Spleen (tissue), 11 donors: Measurements from ENCODE around the gene FMN2. TPM values are rescaled to one million over a fixed set of nuclear protein-coding genes. Genes with fewer than 3 reads are reported as not detected.
A peak's percentile ranks its signal among the peaks of the same experiment; 100 is the strongest.

Source experiments
- DNase-seq: peaks from one replicate; pipeline ENCODE4 v3.0.0-alpha.2; 2020
- H3K27ac ChIP-seq, 8 donors: fragments of 200-600 bp; sonication (generic) in 7 of 8; 1 replicate in 4 of 8; 2 replicates in 4 of 8; pipeline versions ENCODE4 v1.5.0 to v1.8.0; 2016 to 2021; ENCODE audit warnings: inconsistent platforms in 4 of 8, mild to moderate bottlenecking in 4 of 8, moderate library complexity in 1 of 8
- H3K27me3 ChIP-seq, 7 donors: fragments of 200-600 bp; sonication (generic) in 6 of 7; replicated peaks in 1 of 7; 1 replicate in 4 of 7; 2 replicates in 3 of 7; pipeline versions ENCODE4 v1.5.0 to v1.8.0; 2016 to 2021; ENCODE audit warnings: inconsistent platforms in 3 of 7, mild to moderate bottlenecking in 1 of 7
- H3K36me3 ChIP-seq, 6 donors: fragments of 200-600 bp; sonication (generic) in 5 of 6; 1 replicate in 4 of 6; 2 replicates in 2 of 6; pipeline versions ENCODE4 v1.5.0 to v1.8.0; 2016 to 2021; ENCODE audit warnings: inconsistent platforms in 2 of 6
- H3K4me1 ChIP-seq, 6 donors: fragments of 200-600 bp; sonication (generic) in 5 of 6; 1 replicate in 3 of 6; 2 replicates in 3 of 6; pipeline versions ENCODE4 v1.5.0 to v1.8.0; 2016 to 2021; ENCODE audit warnings: inconsistent platforms in 3 of 6
- H3K4me3 ChIP-seq, 8 donors: fragments of 200-600 bp; sonication (generic) in 7 of 8; 1 replicate in 4 of 8; 2 replicates in 4 of 8; pipeline versions ENCODE4 v1.5.0 to v1.8.0; 2016 to 2021; ENCODE audit warnings: inconsistent platforms in 4 of 8, mild to moderate bottlenecking in 4 of 8, moderate library complexity in 2 of 8
- H3K9me3 ChIP-seq, 8 donors: fragments of 200-600 bp; sonication (generic) in 7 of 8; 1 replicate in 4 of 8; 2 replicates in 4 of 8; pipeline versions ENCODE4 v1.5.0 to v1.8.0; 2016 to 2021; ENCODE audit warnings: inconsistent platforms in 4 of 8
- POLR2A ChIP-seq, 3 donors: fragments of 450-650 bp; IDR thresholded peaks; one replicate each; pipeline ENCODE4 v1.5.1; 2017; ENCODE audit warnings: antibody characterized with exemption in 3 of 3, mild to moderate bottlenecking in 1 of 3
- POLR2AphosphoS5 ChIP-seq, 3 donors: sonication (generic); formaldehyde crosslinking; IDR thresholded peaks; one replicate each; pipeline ENCODE4 v1.5.1; 2017; ENCODE audit warnings: antibody characterized with exemption in 3 of 3
- WGBS, 5 donors: extraction: QIAGEN DNeasy Blood & Tissue Kit in 3 of 5; methylation state at CpG; one replicate each; pipeline versions ENCODE4 v1.1.5 to v1.1.7; 2013 to 2018; 5-methylcytosine and 5-hydroxymethylcytosine counted together
- intact Hi-C: fragments of 100-400 bp; cut with DNase I; formaldehyde crosslinking; loops from one replicate; pipeline ENCODE4 v1.15.0; 2023; ENCODE audit warnings: low total_unique reads
- polyA plus RNA-seq, 3 donors: library from polyadenylated mRNA; stranded (reverse); fragments of 200-250 nt; gene quantifications; one replicate each; pipeline ENCODE4 v1.2.1, GENCODE V29; 2013
- total RNA-seq, 7 donors: library from RNA; depleted of rRNA in 3 of 7; stranded (reverse); fragments of >200 nt in 3 of 7; fragmentation: NEBNext Ultra II Directional in 4 of 7; extraction: Animal tissue kit (Norgen Biotek cat#: 25700) in 4 of 7; gene quantifications; one replicate each; pipeline versions ENCODE4 v1.1.0 to v1.2.1, GENCODE V29; 2016 to 2021
- TF ChIP-seq, protein P1 (sequence below), 11 experiments: fragments of 200-600 bp in 7 of 11; fragments of 450-650 bp in 4 of 11; sonication (generic) in 4 of 11; IDR thresholded peaks in 8 of 11; conservative IDR thresholded peaks in 3 of 11; 1 replicate in 7 of 11; 2 replicates in 4 of 11; pipeline versions ENCODE4 v1.4.0 to v1.8.0; 2016 to 2021; ENCODE audit warnings: antibody characterized with exemption in 11 of 11, inconsistent platforms in 4 of 11, mild to moderate bottlenecking in 1 of 11
- donor health status: healthy with polysubstance abuse.
- donor health status: DM: no; HTN: no; CAD: no; lungs with moderate emphysema.
- donor health status: DM: no; HTN: no; CAD: no.
- donor health status: Bipolar disorder and iron deficiency.
- donor health status: healthy.
- donor health status: DM: no; HTN: no; CAD: no.
- donor health status: DM: yes; HTN: yes; CAD: no.

The FMN2 gene
- total and polyA plus RNA-seq, 10 donors, result 0.04 to 0.24 (median 0.12) TPM; not detected in 6

DNA sequence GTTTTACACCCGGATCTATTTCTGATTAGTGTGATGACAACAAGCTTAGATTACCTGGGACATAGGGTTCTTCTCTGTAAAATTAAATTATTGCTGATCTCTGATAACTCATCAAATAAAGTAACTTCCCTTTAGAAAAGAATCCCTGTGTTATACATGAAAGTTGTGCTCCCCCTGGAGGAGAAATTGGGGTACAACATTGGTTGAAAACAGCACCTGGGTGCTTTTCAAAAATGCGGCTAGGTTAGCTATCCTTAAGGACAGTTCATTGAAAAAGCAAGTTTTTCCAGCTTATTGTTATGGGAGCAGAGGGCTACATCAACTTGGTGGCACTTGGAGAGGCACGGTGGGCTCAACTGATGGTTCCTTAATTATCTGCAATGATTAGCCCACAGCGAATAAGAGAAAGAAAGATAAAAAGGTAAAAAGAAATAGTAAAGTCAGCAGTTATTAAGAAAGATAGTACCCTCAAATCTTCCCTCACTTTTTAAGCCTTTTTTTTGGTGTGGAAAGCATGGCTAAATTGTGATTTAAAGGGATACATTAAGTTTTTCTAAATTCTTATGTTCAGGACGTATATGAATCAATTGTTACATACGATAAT, 97.8 kb downstream of the FMN2 start:
- Histone ChIP-seq H3K27ac (no peak overlapping the region), H3K36me3 (no peaks in the 10 kb centered on the region), H3K27me3 (peaks cover 0 to 27% (median 0%) of the 10 kb centered on the region in 7 donors), H3K4me1 (no peaks in the 10 kb centered on the region), H3K4me3 (no peak overlapping the region), H3K9me3 (no peaks in the 10 kb centered on the region)
- DNase-seq, result no peak
- intact Hi-C loops, result no loop called here
- TF ChIP-seq POLR2AphosphoS5 (IDR thresholded peaks at IDR 0.05), result no peak
- TF ChIP-seq, protein P1, sequence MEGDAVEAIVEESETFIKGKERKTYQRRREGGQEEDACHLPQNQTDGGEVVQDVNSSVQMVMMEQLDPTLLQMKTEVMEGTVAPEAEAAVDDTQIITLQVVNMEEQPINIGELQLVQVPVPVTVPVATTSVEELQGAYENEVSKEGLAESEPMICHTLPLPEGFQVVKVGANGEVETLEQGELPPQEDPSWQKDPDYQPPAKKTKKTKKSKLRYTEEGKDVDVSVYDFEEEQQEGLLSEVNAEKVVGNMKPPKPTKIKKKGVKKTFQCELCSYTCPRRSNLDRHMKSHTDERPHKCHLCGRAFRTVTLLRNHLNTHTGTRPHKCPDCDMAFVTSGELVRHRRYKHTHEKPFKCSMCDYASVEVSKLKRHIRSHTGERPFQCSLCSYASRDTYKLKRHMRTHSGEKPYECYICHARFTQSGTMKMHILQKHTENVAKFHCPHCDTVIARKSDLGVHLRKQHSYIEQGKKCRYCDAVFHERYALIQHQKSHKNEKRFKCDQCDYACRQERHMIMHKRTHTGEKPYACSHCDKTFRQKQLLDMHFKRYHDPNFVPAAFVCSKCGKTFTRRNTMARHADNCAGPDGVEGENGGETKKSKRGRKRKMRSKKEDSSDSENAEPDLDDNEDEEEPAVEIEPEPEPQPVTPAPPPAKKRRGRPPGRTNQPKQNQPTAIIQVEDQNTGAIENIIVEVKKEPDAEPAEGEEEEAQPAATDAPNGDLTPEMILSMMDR (IDR thresholded peaks at IDR 0.05 in 8 of 11, conservative IDR thresholded peaks at IDR 0.05 in 3 of 11), result peak in 8 of 11 experiments; percentile 21 to 71 (median 66)
- no peak for TF ChIP-seq POLR2A (IDR thresholded peaks at IDR 0.05)
- 29 to 37% (median 33%) methylated on average over 6 of the region's 6 CpGs for WGBS, 5 donors

DNA sequence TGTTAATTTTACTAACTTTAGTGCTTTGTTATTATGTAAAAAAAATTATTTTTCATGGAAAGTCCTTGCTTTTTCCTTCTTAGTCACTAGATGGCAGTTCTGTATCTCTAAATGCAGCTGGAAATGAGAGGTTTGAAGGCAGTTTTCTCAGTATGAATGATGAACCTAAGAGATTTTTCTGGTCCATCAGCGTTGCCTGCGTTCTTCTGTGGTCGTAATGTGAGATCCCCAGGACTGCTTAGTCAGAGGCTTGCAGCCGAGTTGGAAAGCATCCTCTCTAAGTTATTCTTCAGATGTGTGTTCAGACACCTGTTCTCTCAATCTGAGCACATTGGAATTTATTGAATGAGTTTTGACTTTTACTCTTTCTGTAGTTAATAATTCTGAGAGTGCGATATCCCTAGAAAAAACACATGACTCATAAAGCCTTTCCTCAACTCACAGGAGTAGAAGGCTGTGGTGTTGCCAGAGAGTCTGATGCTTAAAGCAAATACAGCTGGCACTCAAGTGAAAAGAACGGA, 99.3 kb downstream of the FMN2 start:
- DNase-seq, result no peak
- 27 to 43% (median 34%) methylated on average over 6 of the region's 6 CpGs for WGBS, 5 donors
- H3K36me3 ChIP-seq, result no peaks in the 10 kb centered on the region
- peaks cover 0 to 15% (median 0%) of the 10 kb centered on the region in 7 donors for H3K27me3 ChIP-seq
- no peaks in the 10 kb centered on the region for H3K4me1 ChIP-seq
- intact Hi-C loops, result no loop called here
- TF ChIP-seq POLR2A (IDR thresholded peaks at IDR 0.05) (no peak), POLR2AphosphoS5 (IDR thresholded peaks at IDR 0.05) (no peak)
- TF ChIP-seq, protein P1 (IDR thresholded peaks at IDR 0.05 in 8 of 11, conservative IDR thresholded peaks at IDR 0.05 in 3 of 11), result peak in 1 of 11 experiments; percentile 18
- no peak overlapping the region for H3K27ac ChIP-seq
- H3K4me3 ChIP-seq, result no peak overlapping the region
- no peaks in the 10 kb centered on the region for H3K9me3 ChIP-seq

DNA sequence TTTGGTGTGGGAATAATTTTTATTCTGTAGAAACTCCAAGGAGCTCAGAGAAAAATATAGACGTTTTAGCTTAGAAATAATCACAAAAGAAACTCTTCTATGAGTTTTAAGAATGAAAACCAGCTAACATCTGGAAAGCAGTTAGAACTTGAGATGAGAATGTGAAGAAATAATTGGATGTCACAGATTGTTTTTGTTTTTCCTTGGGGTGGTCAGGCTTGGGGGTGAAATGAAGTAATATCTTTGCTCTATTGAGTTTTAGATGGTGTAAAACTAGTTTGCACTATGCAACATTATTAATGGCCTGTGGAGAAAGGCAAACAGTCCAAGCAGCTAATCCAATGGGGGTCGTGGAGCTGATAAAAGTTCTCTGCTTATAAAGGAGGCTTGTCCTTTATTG, 101.2 kb downstream of the FMN2 start:
- intact Hi-C loops, result no loop called here
- Histone ChIP-seq H3K36me3 (no peaks in the 10 kb centered on the region), H3K4me3 (no peak overlapping the region), H3K27me3 (peaks cover 0 to 3% (median 0%) of the 10 kb centered on the region in 7 donors), H3K4me1 (no peaks in the 10 kb centered on the region), H3K27ac (no peak overlapping the region), H3K9me3 (no peaks in the 10 kb centered on the region)
- WGBS, 5 donors, result 56 to 67% (median 60%) methylated on average over 2 of the region's 2 CpGs
- no peak for TF ChIP-seq POLR2AphosphoS5 (IDR thresholded peaks at IDR 0.05)
- TF ChIP-seq, protein P1 (IDR thresholded peaks at IDR 0.05 in 8 of 11, conservative IDR thresholded peaks at IDR 0.05 in 3 of 11), result no peak
- no peak for TF ChIP-seq POLR2A (IDR thresholded peaks at IDR 0.05)
- DNase-seq, result no peak

DNA sequence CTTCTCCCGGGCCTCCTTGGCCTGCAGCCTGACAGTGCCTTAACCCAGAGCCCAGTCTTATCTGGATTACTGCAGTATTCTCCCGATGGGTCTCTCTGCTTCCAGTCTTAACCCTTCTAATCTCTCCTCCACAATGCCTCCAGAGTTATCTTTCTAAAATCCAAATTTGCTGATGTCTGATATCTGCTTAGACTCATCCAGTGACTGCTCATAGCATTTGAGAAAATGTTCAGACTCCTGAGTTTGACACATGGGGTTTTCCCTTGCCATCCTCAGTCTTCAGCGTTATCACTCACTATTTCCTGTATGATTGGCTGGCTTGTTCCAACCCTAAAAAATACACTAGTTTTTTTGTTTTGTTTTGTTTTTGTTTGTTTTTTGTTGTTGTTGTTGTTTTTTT, 102.0 kb downstream of the FMN2 start:
- TF ChIP-seq POLR2AphosphoS5 (IDR thresholded peaks at IDR 0.05), result no peak
- TF ChIP-seq, protein P1 (IDR thresholded peaks at IDR 0.05 in 8 of 11, conservative IDR thresholded peaks at IDR 0.05 in 3 of 11), result no peak
- H3K9me3 ChIP-seq, result no peaks in the 10 kb centered on the region
- H3K4me1 ChIP-seq, result no peaks in the 10 kb centered on the region
- intact Hi-C loops, result no loop called here
- H3K27me3 ChIP-seq, result no peaks in the 10 kb centered on the region
- no peak for DNase-seq
- H3K36me3 ChIP-seq, result no peaks in the 10 kb centered on the region
- no peak overlapping the region for H3K4me3 ChIP-seq
- WGBS, 5 donors, result 50 to 79% (median 65%) methylated on average over 3 of the region's 3 CpGs
- no peak overlapping the region for H3K27ac ChIP-seq
